ENCODE results near the gene ATP8A2.

DNA sequence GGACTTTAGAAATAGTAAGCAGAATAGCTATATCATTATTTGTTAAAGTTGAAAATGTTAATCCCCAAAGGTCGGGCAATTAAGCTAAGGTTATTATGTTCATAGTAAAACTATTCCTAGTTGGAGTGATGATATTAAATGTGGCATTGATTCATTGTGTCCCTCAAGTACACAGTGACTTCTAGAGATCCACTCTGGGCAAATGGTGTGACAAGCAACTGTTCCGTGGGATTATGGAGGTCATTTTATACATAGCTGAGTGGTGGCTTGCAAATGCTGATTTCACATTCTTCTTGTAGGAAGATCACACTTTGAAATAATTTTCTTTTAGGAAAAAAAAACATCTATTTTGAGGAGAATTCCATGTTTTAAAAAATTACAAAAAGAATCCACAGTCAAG, 317.8 kb downstream of the ATP8A2 start:
- no peak for TF ChIP-seq EZH2 (IDR thresholded peaks at IDR 0.05; ENCODE audit: insufficient read depth, low read length)
- TF ChIP-seq, protein P1, sequence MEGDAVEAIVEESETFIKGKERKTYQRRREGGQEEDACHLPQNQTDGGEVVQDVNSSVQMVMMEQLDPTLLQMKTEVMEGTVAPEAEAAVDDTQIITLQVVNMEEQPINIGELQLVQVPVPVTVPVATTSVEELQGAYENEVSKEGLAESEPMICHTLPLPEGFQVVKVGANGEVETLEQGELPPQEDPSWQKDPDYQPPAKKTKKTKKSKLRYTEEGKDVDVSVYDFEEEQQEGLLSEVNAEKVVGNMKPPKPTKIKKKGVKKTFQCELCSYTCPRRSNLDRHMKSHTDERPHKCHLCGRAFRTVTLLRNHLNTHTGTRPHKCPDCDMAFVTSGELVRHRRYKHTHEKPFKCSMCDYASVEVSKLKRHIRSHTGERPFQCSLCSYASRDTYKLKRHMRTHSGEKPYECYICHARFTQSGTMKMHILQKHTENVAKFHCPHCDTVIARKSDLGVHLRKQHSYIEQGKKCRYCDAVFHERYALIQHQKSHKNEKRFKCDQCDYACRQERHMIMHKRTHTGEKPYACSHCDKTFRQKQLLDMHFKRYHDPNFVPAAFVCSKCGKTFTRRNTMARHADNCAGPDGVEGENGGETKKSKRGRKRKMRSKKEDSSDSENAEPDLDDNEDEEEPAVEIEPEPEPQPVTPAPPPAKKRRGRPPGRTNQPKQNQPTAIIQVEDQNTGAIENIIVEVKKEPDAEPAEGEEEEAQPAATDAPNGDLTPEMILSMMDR (IDR thresholded peaks at IDR 0.05; ENCODE audit: insufficient read depth, low read depth, low read length), result no peak

All from astrocyte (in vitro differentiated cells and primary cell).